Activated naive CD4-positive, alpha-beta T cell treated with anti-CD3 and anti-CD28 coated beads for 36 hours (primary cell): ENCODE data around the gene DCP1B. TPM values are rescaled to one million over a fixed set of nuclear protein-coding genes. Genes with fewer than 3 reads are reported as not detected.

Experiments used
- CTCF ChIA-PET: fragments of 350-600 bp; sonication (Branson Sonifier 250); formaldehyde crosslinking; loops from one replicate; lab custom pipeline; 2021; ENCODE audit warnings: antibody characterized with exemption; lab: Charles Lee
- DNase-seq: peaks from one replicate; pipeline ENCODE4 v3.0.0-alpha.2; 2020
- H3K27ac Mint-ChIP-seq: one replicate; pipeline ENCODE4 v1.8.0; 2021; ENCODE audit warnings: mild to moderate bottlenecking, mixed read lengths
- H3K27me3 Mint-ChIP-seq: one replicate; pipeline ENCODE4 v1.8.0; 2021; ENCODE audit warnings: low read depth, mixed read lengths
- H3K36me3 Mint-ChIP-seq: one replicate; pipeline ENCODE4 v1.8.0; 2021; ENCODE audit warnings: low read depth, mixed read lengths
- H3K4me1 Mint-ChIP-seq: one replicate; pipeline ENCODE4 v1.8.0; 2021; ENCODE audit warnings: low read depth, mixed read lengths
- H3K4me3 Mint-ChIP-seq: one replicate; pipeline ENCODE4 v1.8.0; 2021; ENCODE audit warnings: mild to moderate bottlenecking, moderate library complexity, mixed read lengths
- H3K9me3 Mint-ChIP-seq: one replicate; pipeline ENCODE4 v1.8.0; 2021; ENCODE audit warnings: mixed read lengths
- intact Hi-C: fragments of 100-400 bp; cut with micrococcal nuclease; formaldehyde crosslinking; loops from one replicate; pipeline ENCODE4 v1.15.1; 2023
- total RNA-seq, 2 experiments: library from RNA; stranded (reverse); gene quantifications; one replicate each; pipeline ENCODE4 v1.2.3, GENCODE V29; 2021

Gene DCP1B
- total RNA-seq, 2 experiments from 2014 or later: 13.1 to 13.5 TPM

- Mint-ChIP-seq H3K9me3 (no peaks in the 10 kb centered on the region), H3K4me3 (no peak overlapping the region), H3K4me1 (peaks cover 11% of the 10 kb centered on the region), H3K27ac (no peak overlapping the region), H3K36me3 (no peaks in the 10 kb centered on the region), H3K27me3 (no peaks in the 10 kb centered on the region)
- intact Hi-C loops: no loop called here
- CTCF ChIA-PET: interaction anchor here (2.6 kb wide), 1 partner anchor 11 kb away, joined by 11 read pairs; no protein-coding TSS in a partner anchor
- no peak for DNase-seq
Observed at GRCh38 chr12:1929241-1929984, 74.8 kb downstream of the DCP1B start.

GRCh38 chr12:1928439-1929121, 75.7 kb downstream of the DCP1B start:
- Mint-ChIP-seq H3K4me3 (no peak overlapping the region), H3K4me1 (peaks cover 12% of the 10 kb centered on the region), H3K27ac (no peak overlapping the region), H3K36me3 (no peaks in the 10 kb centered on the region), H3K9me3 (no peaks in the 10 kb centered on the region), H3K27me3 (no peaks in the 10 kb centered on the region)
- no peak for DNase-seq
- CTCF ChIA-PET: interaction anchor here (3.2 kb wide), 1 partner anchor 12 kb away, joined by 11 read pairs; no protein-coding TSS in a partner anchor
- intact Hi-C loops: no loop called here

- intact Hi-C loops: no loop called here
Observed at GRCh38 chr12:1927751-1928351, 76.4 kb downstream of the DCP1B start.

GRCh38 chr12:1927051-1927680, 77.1 kb downstream of the DCP1B start:
- CTCF ChIA-PET: interaction anchor here (0.5 to 3.2 kb wide), 2 partner anchors 13 to 914 kb away, joined by 5 to 11 read pairs; no protein-coding TSS in a partner anchor

More at GRCh38 chr12:1927751-1928351, 76.4 kb downstream of the DCP1B start:
- CTCF ChIA-PET: interaction anchor here (0.5 to 3.2 kb wide), 2 partner anchors 12 to 914 kb away, joined by 5 to 11 read pairs; no protein-coding TSS in a partner anchor
- Mint-ChIP-seq H3K27ac (no peak overlapping the region), H3K27me3 (no peaks in the 10 kb centered on the region), H3K4me1 (peaks cover 12% of the 10 kb centered on the region), H3K9me3 (no peaks in the 10 kb centered on the region), H3K4me3 (no peak overlapping the region), H3K36me3 (no peaks in the 10 kb centered on the region)
- DNase-seq: no peak

GRCh38 chr12:1926251-1926657, 78.0 kb downstream of the DCP1B start:
- H3K27ac Mint-ChIP-seq: no peak overlapping the region
- no peaks in the 10 kb centered on the region for H3K9me3 Mint-ChIP-seq
- H3K4me1 Mint-ChIP-seq: peaks cover 12% of the 10 kb centered on the region
- intact Hi-C loops: no loop called here
- CTCF ChIA-PET: interaction anchor here (3.2 kb wide), 1 partner anchor 14 kb away, joined by 11 read pairs; no protein-coding TSS in a partner anchor
- H3K27me3 Mint-ChIP-seq: no peaks in the 10 kb centered on the region
- H3K4me3 Mint-ChIP-seq: no peak overlapping the region
- DNase-seq: no peak
- no peaks in the 10 kb centered on the region for H3K36me3 Mint-ChIP-seq

More at GRCh38 chr12:1927051-1927680, 77.1 kb downstream of the DCP1B start:
- Mint-ChIP-seq H3K36me3 (no peaks in the 10 kb centered on the region), H3K27ac (no peak overlapping the region), H3K9me3 (no peaks in the 10 kb centered on the region), H3K4me1 (peaks cover 12% of the 10 kb centered on the region), H3K27me3 (no peaks in the 10 kb centered on the region), H3K4me3 (no peak overlapping the region)
- intact Hi-C loops: no loop called here
- no peak for DNase-seq

GRCh38 chr12:1925684-1926006, 78.6 kb downstream of the DCP1B start:
- Mint-ChIP-seq H3K9me3 (no peaks in the 10 kb centered on the region), H3K36me3 (no peaks in the 10 kb centered on the region), H3K4me3 (no peak overlapping the region), H3K27me3 (no peaks in the 10 kb centered on the region), H3K27ac (no peak overlapping the region), H3K4me1 (peaks cover 12% of the 10 kb centered on the region)
- intact Hi-C loops: no loop called here
- no peak for DNase-seq
- CTCF ChIA-PET: interaction anchor here (1.4 kb wide), 1 partner anchor 14 kb away, joined by 9 read pairs; no protein-coding TSS in a partner anchor

GRCh38 chr12:1924996-1925683, 79.1 kb downstream of the DCP1B start:
- intact Hi-C loops: no loop called here
- peaks cover 3% of the 10 kb centered on the region for H3K27me3 Mint-ChIP-seq
- no peak overlapping the region for H3K4me3 Mint-ChIP-seq
- CTCF ChIA-PET: interaction anchor here (1.4 kb wide), 1 partner anchor 15 kb away, joined by 9 read pairs; no protein-coding TSS in a partner anchor
- DNase-seq: no peak
- H3K4me1 Mint-ChIP-seq: peaks cover 11% of the 10 kb centered on the region
- no peak overlapping the region for H3K27ac Mint-ChIP-seq
- no peaks in the 10 kb centered on the region for H3K36me3 Mint-ChIP-seq
- H3K9me3 Mint-ChIP-seq: no peaks in the 10 kb centered on the region

GRCh38 chr12:1922985-1923384, 81.3 kb downstream of the DCP1B start:
- Mint-ChIP-seq H3K4me1 (peaks cover 9% of the 10 kb centered on the region), H3K9me3 (no peaks in the 10 kb centered on the region), H3K36me3 (no peaks in the 10 kb centered on the region), H3K4me3 (no peak overlapping the region), H3K27ac (no peak overlapping the region), H3K27me3 (peaks cover 3% of the 10 kb centered on the region)
- intact Hi-C loops: no loop called here
- DNase-seq: no peak
- CTCF ChIA-PET: no interaction called here

- H3K36me3 Mint-ChIP-seq: no peaks in the 10 kb centered on the region
- peaks cover 4% of the 10 kb centered on the region for H3K27me3 Mint-ChIP-seq
- no peak overlapping the region for H3K4me3 Mint-ChIP-seq
- intact Hi-C loops: no loop called here
- peaks cover 9% of the 10 kb centered on the region for H3K4me1 Mint-ChIP-seq
- H3K27ac Mint-ChIP-seq: no peak overlapping the region
- CTCF ChIA-PET: interaction anchor here (1.0 kb wide), 1 partner anchor 265 kb away, joined by 3 read pairs; no protein-coding TSS in a partner anchor
- no peak for DNase-seq
- no peaks in the 10 kb centered on the region for H3K9me3 Mint-ChIP-seq
Observed at GRCh38 chr12:1922075-1922709, 82.1 kb downstream of the DCP1B start.

- no peaks in the 10 kb centered on the region for H3K36me3 Mint-ChIP-seq
- no peak overlapping the region for H3K4me3 Mint-ChIP-seq
- peaks cover 17% of the 10 kb centered on the region for H3K4me1 Mint-ChIP-seq
- intact Hi-C loops: no loop called here
- CTCF ChIA-PET: interaction anchor here (1.3 kb wide), 1 partner anchor 18 kb away, joined by 8 read pairs; no protein-coding TSS in a partner anchor
- no peak for DNase-seq
- peaks cover 4% of the 10 kb centered on the region for H3K27me3 Mint-ChIP-seq
- no peaks in the 10 kb centered on the region for H3K9me3 Mint-ChIP-seq
- H3K27ac Mint-ChIP-seq: no peak overlapping the region
Observed at GRCh38 chr12:1920971-1921370, 83.3 kb downstream of the DCP1B start.

GRCh38 chr12:1920436-1920835, 83.8 kb downstream of the DCP1B start:
- DNase-seq: no peak
- H3K27me3 Mint-ChIP-seq: peaks cover 4% of the 10 kb centered on the region
- peaks cover 22% of the 10 kb centered on the region for H3K4me1 Mint-ChIP-seq
- CTCF ChIA-PET: interaction anchor here (1.3 kb wide), 1 partner anchor 19 kb away, joined by 8 read pairs; no protein-coding TSS in a partner anchor
- no peaks in the 10 kb centered on the region for H3K9me3 Mint-ChIP-seq
- no peak overlapping the region for H3K4me3 Mint-ChIP-seq
- H3K36me3 Mint-ChIP-seq: no peaks in the 10 kb centered on the region
- intact Hi-C loops: no loop called here
- no peak overlapping the region for H3K27ac Mint-ChIP-seq
